Trophoblast cell (in vitro differentiated cells and primary cell): ENCODE data around the gene ANTXR1.

Source experiments
- DNase-seq, 2 donors: peaks; one replicate each; pipeline ENCODE4 v3.0.0-alpha.2; 2016
- H2AFZ ChIP-seq: 2 replicates; pipeline ENCODE4 v1.6.1; 2013; ENCODE audit warnings: low read length, moderate library complexity, mild to moderate bottlenecking; ENCODE audit not compliant: insufficient read depth, poor library complexity
- H2AK5ac ChIP-seq: 2 replicates; pipeline ENCODE4 v1.6.1; 2013; ENCODE audit warnings: mild to moderate bottlenecking, low read length
- H2BK120ac ChIP-seq: 2 replicates; pipeline ENCODE4 v1.6.1; 2013; ENCODE audit warnings: low read length, mild to moderate bottlenecking, moderate library complexity; ENCODE audit not compliant: insufficient read depth, poor library complexity
- H2BK12ac ChIP-seq: 2 replicates; pipeline ENCODE4 v1.6.1; 2013; ENCODE audit warnings: mild to moderate bottlenecking, low read length, moderate library complexity
- H2BK5ac ChIP-seq: 2 replicates; pipeline ENCODE4 v1.6.1; 2013; ENCODE audit warnings: low read length, low read depth, moderate library complexity, mild to moderate bottlenecking; ENCODE audit not compliant: poor library complexity
- H3K14ac ChIP-seq: 2 replicates; pipeline ENCODE4 v1.6.1; 2013; ENCODE audit warnings: mild to moderate bottlenecking, low read length
- H3K18ac ChIP-seq: 2 replicates; pipeline ENCODE4 v1.6.1; 2013; ENCODE audit warnings: mild to moderate bottlenecking, low read length
- H3K23ac ChIP-seq: 2 replicates; pipeline ENCODE4 v1.6.1; 2013; ENCODE audit warnings: low read length
- H3K27ac ChIP-seq: 2 replicates; pipeline ENCODE4 v1.5.1; 2013; ENCODE audit warnings: low read depth, mild to moderate bottlenecking, inconsistent platforms, low read length, moderate library complexity
- H3K27me3 ChIP-seq: 2 replicates; pipeline ENCODE4 v1.6.1; 2013; ENCODE audit warnings: inconsistent platforms, mild to moderate bottlenecking, low read length, moderate library complexity; ENCODE audit not compliant: insufficient read depth
- H3K36me3 ChIP-seq, 2 experiments: 1 replicate in 1 of 2; 2 replicates in 1 of 2; pipeline ENCODE4 v1.6.1; 2013; ENCODE audit warnings: low read length in 2 of 2, mild to moderate bottlenecking in 2 of 2, moderate library complexity in 1 of 2; ENCODE audit not compliant: insufficient read depth in 2 of 2, control insufficient read depth in 1 of 2
- H3K4ac ChIP-seq: 2 replicates; pipeline ENCODE4 v1.6.1; 2013; ENCODE audit warnings: low read depth, mild to moderate bottlenecking, low read length, moderate library complexity
- H3K4me1 ChIP-seq, 2 experiments: 1 replicate in 1 of 2; 2 replicates in 1 of 2; pipeline ENCODE4 v1.6.1; 2013; ENCODE audit warnings: low read length in 2 of 2, mild to moderate bottlenecking in 2 of 2, moderate library complexity in 1 of 2; ENCODE audit not compliant: insufficient read depth in 2 of 2, control insufficient read depth in 1 of 2
- H3K4me2 ChIP-seq: 2 replicates; pipeline ENCODE4 v1.6.1; 2013; ENCODE audit warnings: inconsistent platforms, mild to moderate bottlenecking, low read length, moderate library complexity
- H3K4me3 ChIP-seq: 2 replicates; pipeline ENCODE4 v1.5.1; 2013; ENCODE audit warnings: mild to moderate bottlenecking, low read depth, low read length, inconsistent platforms
- H3K79me1 ChIP-seq: one replicate; pipeline ENCODE4 v1.6.1; 2013; ENCODE audit warnings: low read length
- H3K79me2 ChIP-seq: 2 replicates; pipeline ENCODE4 v1.6.1; 2013; ENCODE audit warnings: low read length, mild to moderate bottlenecking; ENCODE audit not compliant: control insufficient read depth, insufficient read depth, poor library complexity
- H3K9ac ChIP-seq: 2 replicates; pipeline ENCODE4 v1.6.1; 2013; ENCODE audit warnings: mild to moderate bottlenecking, low read length
- H3K9me3 ChIP-seq: 2 replicates; pipeline ENCODE4 v1.6.1; 2013; ENCODE audit warnings: low read depth, mild to moderate bottlenecking, control low read depth, inconsistent platforms, low read length; ENCODE audit not compliant: insufficient read depth
- H4K12ac ChIP-seq: 2 replicates; pipeline ENCODE4 v1.6.1; 2013; ENCODE audit warnings: low read depth, mild to moderate bottlenecking, low read length, moderate library complexity
- H4K8ac ChIP-seq: 2 replicates; pipeline ENCODE4 v1.6.1; 2013; ENCODE audit warnings: low read depth, mild to moderate bottlenecking, low read length, moderate library complexity
- H4K91ac ChIP-seq: one replicate; pipeline ENCODE4 v1.6.1; 2013; ENCODE audit warnings: low read depth, mild to moderate bottlenecking, low read length, moderate library complexity
- WGBS: extraction: QIAGEN DNeasy Blood & Tissue Kit; methylation state at CpG from one replicate; pipeline ENCODE4 v1.1.7; 2013; ENCODE audit warnings: missing lambda C conversion rate; ENCODE audit not compliant: insufficient read length, insufficient coverage; ENCODE audit errors: extremely low coverage; 5-methylcytosine and 5-hydroxymethylcytosine counted together

ANTXR1 gene

GRCh38 chr2:68975844-68976243, 37.1 kb upstream of the ANTXR1 start:
- Histone ChIP-seq H3K79me1 (peaks cover 2% of the 10 kb centered on the region), H2BK5ac (no peak overlapping the region), H3K36me3 (no peaks in the 10 kb centered on the region), H3K27me3 (no peaks in the 10 kb centered on the region), H3K4me3 (no peak overlapping the region), H2BK12ac (no peak overlapping the region), H4K8ac (no peak overlapping the region), H3K79me2 (no peaks in the 10 kb centered on the region), H4K12ac (no peak overlapping the region), H3K4me1 (peaks cover 5 to 7% of the 10 kb centered on the region in 2 experiments), H3K9ac (no peak overlapping the region), H3K9me3 (no peaks in the 10 kb centered on the region), H2AFZ (no peak overlapping the region), H3K27ac (no peak overlapping the region), H3K4ac (no peak overlapping the region), H4K91ac (no peak overlapping the region), H2BK120ac (no peak overlapping the region), H3K18ac (no peak overlapping the region), H2AK5ac (no peak overlapping the region), H3K23ac (no peak overlapping the region), H3K4me2 (no peak overlapping the region), H3K14ac (no peak overlapping the region)
- DNase-seq = no peak
- no CpG with 5 or more reads among the region's 2 CpGs for WGBS

- Histone ChIP-seq H2BK5ac (no peak overlapping the region), H2BK12ac (no peak overlapping the region), H4K8ac (no peak overlapping the region), H3K79me2 (no peaks in the 10 kb centered on the region), H3K4me3 (no peak overlapping the region), H3K9ac (no peak overlapping the region), H2AFZ (no peak overlapping the region), H3K36me3 (no peaks in the 10 kb centered on the region), H4K12ac (no peak overlapping the region), H3K79me1 (no peaks in the 10 kb centered on the region), H3K4me2 (no peak overlapping the region), H4K91ac (no peak overlapping the region), H2BK120ac (no peak overlapping the region), H3K27me3 (no peaks in the 10 kb centered on the region), H3K18ac (no peak overlapping the region), H3K27ac (no peak overlapping the region), H3K14ac (no peak overlapping the region), H3K4me1 (no peaks in the 10 kb centered on the region), H3K23ac (no peak overlapping the region), H3K9me3 (no peaks in the 10 kb centered on the region), H2AK5ac (no peak overlapping the region), H3K4ac (no peak overlapping the region)
- no peak for DNase-seq
- WGBS = no CpG with 5 or more reads among the region's 4 CpGs
These were observed 35.5 kb upstream of the ANTXR1 start for GRCh38 chr2:68977453-68977852.

GRCh38 chr2:68978098-68978497, 34.9 kb upstream of the ANTXR1 start:
- no CpG with 5 or more reads among the region's 3 CpGs for WGBS

GRCh38 chr2:68980956-68981355, 32.0 kb upstream of the ANTXR1 start:
- Histone ChIP-seq H3K9me3 (no peaks in the 10 kb centered on the region), H4K12ac (no peak overlapping the region), H3K27ac (no peak overlapping the region), H4K91ac (no peak overlapping the region), H3K36me3 (no peaks in the 10 kb centered on the region), H3K27me3 (no peaks in the 10 kb centered on the region), H2BK120ac (no peak overlapping the region), H4K8ac (no peak overlapping the region), H3K4me1 (no peaks in the 10 kb centered on the region), H2AK5ac (no peak overlapping the region), H3K79me2 (no peaks in the 10 kb centered on the region), H3K4ac (no peak overlapping the region), H3K79me1 (no peaks in the 10 kb centered on the region), H3K4me3 (no peak overlapping the region), H2AFZ (no peak overlapping the region), H3K9ac (no peak overlapping the region), H2BK5ac (no peak overlapping the region), H3K23ac (no peak overlapping the region), H3K18ac (no peak overlapping the region), H2BK12ac (no peak overlapping the region), H3K4me2 (no peak overlapping the region), H3K14ac (no peak overlapping the region)
- no CpG with 5 or more reads among the region's 1 CpG for WGBS
- DNase-seq = no peak

More at GRCh38 chr2:68978098-68978497, 34.9 kb upstream of the ANTXR1 start:
- Histone ChIP-seq H3K4me3 (no peak overlapping the region), H3K9me3 (no peaks in the 10 kb centered on the region), H2AK5ac (no peak overlapping the region), H4K8ac (no peak overlapping the region), H3K9ac (no peak overlapping the region), H3K14ac (no peak overlapping the region), H3K27me3 (no peaks in the 10 kb centered on the region), H2BK120ac (no peak overlapping the region), H4K91ac (no peak overlapping the region), H3K23ac (no peak overlapping the region), H3K79me2 (no peaks in the 10 kb centered on the region), H3K4ac (no peak overlapping the region), H2AFZ (no peak overlapping the region), H3K36me3 (no peaks in the 10 kb centered on the region), H3K4me2 (no peak overlapping the region), H4K12ac (no peak overlapping the region), H3K4me1 (no peaks in the 10 kb centered on the region), H2BK12ac (no peak overlapping the region), H3K79me1 (no peaks in the 10 kb centered on the region), H3K27ac (no peak overlapping the region), H3K18ac (no peak overlapping the region), H2BK5ac (no peak overlapping the region)
- no peak for DNase-seq
